Measurements from ENCODE around the gene ZNHIT6. TPM values are rescaled to one million over a fixed set of nuclear protein-coding genes. Genes with fewer than 3 reads are reported as not detected.

The ZNHIT6 gene
- total and polyA plus RNA-seq, 10 of the 15 experiments (the other 5 are each of a cell fraction or from before 2014, with no cell fraction given), result 12.8 to 32.0 (median 18.8) TPM

GRCh38 chr1:85705940-85706339 lies 2.3 kb downstream of the ZNHIT6 start:
- TF ChIP-seq SP1 (IDR thresholded peaks at IDR 0.05; ENCODE audit: low read depth, low read length) (no peak), MLLT1 (IDR thresholded peaks at IDR 0.05) (peak; percentile 92)
- in situ Hi-C loops (cut with MboI) (no loop called here), intact Hi-C loops (cut with micrococcal nuclease; ENCODE audit: unreplicated experiment) (loop anchor here (5.0 kb wide), 1 partner anchor 311 kb away; no protein-coding TSS in a partner anchor)
- ChIA-PET SMC1A (ENCODE audit: uncharacterized antibody, unreplicated experiment) (interaction anchor here (1.0 kb wide), 1 partner anchor 13 kb away, joined by 3 read pairs; no protein-coding TSS in a partner anchor), CTCF (interaction anchor here (3.3 kb wide), 1 partner anchor 13 kb away, joined by 12 read pairs; no protein-coding TSS in a partner anchor), POLR2A (no interaction called here), RAD21 (ENCODE audit: unreplicated experiment) (no interaction called here)
- Histone ChIP-seq H3K4me2 (ENCODE audit: control insufficient read depth, insufficient read depth) (peak overlapping the region; percentile 56; the same call in 1 of the 2 replicates), H3K4me1 (ENCODE audit: control insufficient read depth, insufficient read depth, low read length) (no peaks in the 10 kb centered on the region), H3K9me3 (replicated peaks; ENCODE audit: control insufficient read depth, insufficient read depth, low read length) (no peaks in the 10 kb centered on the region; the same call in 2 of the 3 replicates), H3K36me3 (ENCODE audit: control insufficient read depth in 2 of 2, insufficient read depth in 2 of 2, low read length in 1 of 2) (peaks cover 0 to 4% of the 10 kb centered on the region in 2 experiments; a peak in 1 of 4 replicates), H3K4me3 (peak overlapping the region; percentile 50; the same call in 1 of the 2 replicates), H3K27me3 (replicated peaks in 1 of 2; ENCODE audit: control insufficient read depth in 2 of 2, insufficient read depth in 2 of 2, low read length in 1 of 2) (no peaks in the 10 kb centered on the region), H2AFZ (ENCODE audit: control insufficient read depth, low read depth, low read length) (no peak overlapping the region), H4K20me1 (ENCODE audit: control insufficient read depth, insufficient read depth) (no peaks in the 10 kb centered on the region), H3K9ac (ENCODE audit: control insufficient read depth, insufficient read depth, low read length) (no peak overlapping the region), H3K79me2 (ENCODE audit: control insufficient read depth, insufficient read depth, low read length) (peaks cover 49% of the 10 kb centered on the region), H3K27ac (ENCODE audit: control insufficient read depth, insufficient read depth) (no peak overlapping the region)
- FAIRE-seq (no peak), DNase-seq (ENCODE audit: low read depth, low spot score) (no peak), ATAC-seq (peak; percentile 5; the same call in 2 of the 3 replicates)
- BruUV-seq (replicated peaks), result no TSS peak
- WGBS (ENCODE audit: insufficient coverage, insufficient replicate concordance, low lambda C conversion rate, missing lambda C conversion rate), result 51% methylated on average over 3 of the region's 3 CpGs

- POLR2A ChIA-PET, result no interaction called here
- no TSS peak for BruUV-seq (replicated peaks)
- Histone ChIP-seq H3K4me1 (ENCODE audit: control insufficient read depth, insufficient read depth, low read length) (no peaks in the 10 kb centered on the region), H3K27me3 (replicated peaks in 1 of 2; ENCODE audit: control insufficient read depth in 2 of 2, insufficient read depth in 2 of 2, low read length in 1 of 2) (no peaks in the 10 kb centered on the region), H3K4me3 (no peak overlapping the region), H3K9ac (ENCODE audit: control insufficient read depth, insufficient read depth, low read length) (no peak overlapping the region), H2AFZ (ENCODE audit: control insufficient read depth, low read depth, low read length) (no peak overlapping the region), H3K36me3 (ENCODE audit: control insufficient read depth in 2 of 2, insufficient read depth in 2 of 2, low read length in 1 of 2) (peaks cover 0 to 8% of the 10 kb centered on the region in 2 experiments; a peak in 2 of 4 replicates), H3K9me3 (replicated peaks; ENCODE audit: control insufficient read depth, insufficient read depth, low read length) (no peaks in the 10 kb centered on the region; the same call in 2 of the 3 replicates), H4K20me1 (ENCODE audit: control insufficient read depth, insufficient read depth) (no peaks in the 10 kb centered on the region), H3K4me2 (ENCODE audit: control insufficient read depth, insufficient read depth) (no peak overlapping the region), H3K27ac (ENCODE audit: control insufficient read depth, insufficient read depth) (no peak overlapping the region), H3K79me2 (ENCODE audit: control insufficient read depth, insufficient read depth, low read length) (peaks cover 24% of the 10 kb centered on the region)
- FAIRE-seq, result no peak
- no peak for ATAC-seq
- SMC1A ChIA-PET (ENCODE audit: uncharacterized antibody, unreplicated experiment), result interaction anchor here (1.0 to 1.2 kb wide), 2 partner anchors 8 to 20 kb away, joined by 3 read pairs; partner anchors contain the start of gene ZNHIT6
- TF ChIP-seq BCLAF1 (IDR thresholded peaks at IDR 0.05) (no peak), FOXM1 (IDR thresholded peaks at IDR 0.05; ENCODE audit: low read depth, low read length) (no peak)
- in situ Hi-C loops (cut with MboI), result no loop called here
- 100% methylated on average over 4 of the region's 4 CpGs for WGBS (ENCODE audit: insufficient coverage, insufficient replicate concordance, low lambda C conversion rate, missing lambda C conversion rate)
- RAD21 ChIA-PET (ENCODE audit: unreplicated experiment), result no interaction called here
- no peak for DNase-seq (ENCODE audit: low read depth, low spot score)
- CTCF ChIA-PET, result interaction anchor here (1.3 kb wide), 1 partner anchor 8 kb away, joined by 4 read pairs; the partner anchor contains the start of gene ZNHIT6
- intact Hi-C loops (cut with micrococcal nuclease; ENCODE audit: unreplicated experiment), result no loop called here
Observed at GRCh38 chr1:85700422-85700821, 7.8 kb downstream of the ZNHIT6 start.

Measured in GM12878 (cell line).